NCI-H146 treated with DMSO at 0.1 percent for 48 hours (cell line): Measurements from ENCODE around the gene L3MBTL4.

Experiments
- DNase-seq: peaks from one replicate; lab custom pipeline; 2025; ENCODE audit not compliant: unreplicated experiment; lab: John Stamatoyannopoulos, UW

Gene L3MBTL4

GRCh38 chr18:5937795-5938194 is 476.9 kb downstream of the L3MBTL4 start:
- no peak for DNase-seq

- DNase-seq: no peak
Observed at GRCh38 chr18:5937121-5937520, 477.6 kb downstream of the L3MBTL4 start.

GRCh38 chr18:5930789-5931188 is 483.9 kb downstream of the L3MBTL4 start:
- no peak for DNase-seq

- DNase-seq: no peak
Observed at GRCh38 chr18:5918205-5918858, 496.4 kb downstream of the L3MBTL4 start.

- DNase-seq: no peak
Observed at GRCh38 chr18:5914951-5915350, 499.8 kb downstream of the L3MBTL4 start.

GRCh38 chr18:5914016-5914415 is 500.7 kb downstream of the L3MBTL4 start:
- no peak for DNase-seq

GRCh38 chr18:5912566-5912965 is 502.1 kb downstream of the L3MBTL4 start:
- DNase-seq: no peak

GRCh38 chr18:5909125-5909524 is 505.6 kb downstream of the L3MBTL4 start:
- no peak for DNase-seq
